Measurements from ENCODE around the gene BOLA1.
A peak's percentile ranks its signal among the peaks of the same experiment; 100 is the strongest.
"Not testable (repeated sequence)": the region's sequence is repeated elsewhere in the genome, so short reads cannot be mapped to it uniquely, and the experiment has no call there.

BOLA1 gene

DNA sequence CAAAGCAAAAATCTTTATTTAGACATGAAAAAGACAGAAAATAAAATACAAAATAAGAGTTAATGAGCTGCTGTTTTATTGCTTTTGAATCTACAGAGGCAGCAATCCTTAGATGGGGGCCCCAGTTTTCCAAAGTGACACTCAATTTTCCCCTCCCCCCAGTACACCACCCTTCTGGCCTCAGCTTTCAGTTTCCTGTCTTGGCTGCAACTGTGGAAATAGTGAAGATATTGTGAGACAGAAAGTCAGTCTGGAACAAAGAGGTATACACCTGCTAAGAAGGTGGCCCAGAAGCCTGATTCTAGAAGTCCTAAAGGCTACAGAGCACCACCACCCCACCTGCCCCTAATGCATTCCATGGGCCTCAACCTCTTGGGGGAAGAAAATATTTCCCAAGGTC lies 38.4 kb downstream of the BOLA1 start:
- H3K4me3 ChIP-seq (replicated peaks; ENCODE audit: insufficient read depth, low read length) = no peak overlapping the region
- peak overlapping the region; percentile 51 for H3K27ac ChIP-seq (replicated peaks)
- TF ChIP-seq GABPA (IDR thresholded peaks at IDR 0.05; ENCODE audit: low read depth) = no peak
- TF ChIP-seq POLR2AphosphoS5 (IDR thresholded peaks at IDR 0.05; ENCODE audit: low read depth) = no peak
- TF ChIP-seq, protein P1, sequence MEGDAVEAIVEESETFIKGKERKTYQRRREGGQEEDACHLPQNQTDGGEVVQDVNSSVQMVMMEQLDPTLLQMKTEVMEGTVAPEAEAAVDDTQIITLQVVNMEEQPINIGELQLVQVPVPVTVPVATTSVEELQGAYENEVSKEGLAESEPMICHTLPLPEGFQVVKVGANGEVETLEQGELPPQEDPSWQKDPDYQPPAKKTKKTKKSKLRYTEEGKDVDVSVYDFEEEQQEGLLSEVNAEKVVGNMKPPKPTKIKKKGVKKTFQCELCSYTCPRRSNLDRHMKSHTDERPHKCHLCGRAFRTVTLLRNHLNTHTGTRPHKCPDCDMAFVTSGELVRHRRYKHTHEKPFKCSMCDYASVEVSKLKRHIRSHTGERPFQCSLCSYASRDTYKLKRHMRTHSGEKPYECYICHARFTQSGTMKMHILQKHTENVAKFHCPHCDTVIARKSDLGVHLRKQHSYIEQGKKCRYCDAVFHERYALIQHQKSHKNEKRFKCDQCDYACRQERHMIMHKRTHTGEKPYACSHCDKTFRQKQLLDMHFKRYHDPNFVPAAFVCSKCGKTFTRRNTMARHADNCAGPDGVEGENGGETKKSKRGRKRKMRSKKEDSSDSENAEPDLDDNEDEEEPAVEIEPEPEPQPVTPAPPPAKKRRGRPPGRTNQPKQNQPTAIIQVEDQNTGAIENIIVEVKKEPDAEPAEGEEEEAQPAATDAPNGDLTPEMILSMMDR (IDR thresholded peaks at IDR 0.05; ENCODE audit: insufficient read depth, low read length) = no peak
- TF ChIP-seq, protein P2, sequence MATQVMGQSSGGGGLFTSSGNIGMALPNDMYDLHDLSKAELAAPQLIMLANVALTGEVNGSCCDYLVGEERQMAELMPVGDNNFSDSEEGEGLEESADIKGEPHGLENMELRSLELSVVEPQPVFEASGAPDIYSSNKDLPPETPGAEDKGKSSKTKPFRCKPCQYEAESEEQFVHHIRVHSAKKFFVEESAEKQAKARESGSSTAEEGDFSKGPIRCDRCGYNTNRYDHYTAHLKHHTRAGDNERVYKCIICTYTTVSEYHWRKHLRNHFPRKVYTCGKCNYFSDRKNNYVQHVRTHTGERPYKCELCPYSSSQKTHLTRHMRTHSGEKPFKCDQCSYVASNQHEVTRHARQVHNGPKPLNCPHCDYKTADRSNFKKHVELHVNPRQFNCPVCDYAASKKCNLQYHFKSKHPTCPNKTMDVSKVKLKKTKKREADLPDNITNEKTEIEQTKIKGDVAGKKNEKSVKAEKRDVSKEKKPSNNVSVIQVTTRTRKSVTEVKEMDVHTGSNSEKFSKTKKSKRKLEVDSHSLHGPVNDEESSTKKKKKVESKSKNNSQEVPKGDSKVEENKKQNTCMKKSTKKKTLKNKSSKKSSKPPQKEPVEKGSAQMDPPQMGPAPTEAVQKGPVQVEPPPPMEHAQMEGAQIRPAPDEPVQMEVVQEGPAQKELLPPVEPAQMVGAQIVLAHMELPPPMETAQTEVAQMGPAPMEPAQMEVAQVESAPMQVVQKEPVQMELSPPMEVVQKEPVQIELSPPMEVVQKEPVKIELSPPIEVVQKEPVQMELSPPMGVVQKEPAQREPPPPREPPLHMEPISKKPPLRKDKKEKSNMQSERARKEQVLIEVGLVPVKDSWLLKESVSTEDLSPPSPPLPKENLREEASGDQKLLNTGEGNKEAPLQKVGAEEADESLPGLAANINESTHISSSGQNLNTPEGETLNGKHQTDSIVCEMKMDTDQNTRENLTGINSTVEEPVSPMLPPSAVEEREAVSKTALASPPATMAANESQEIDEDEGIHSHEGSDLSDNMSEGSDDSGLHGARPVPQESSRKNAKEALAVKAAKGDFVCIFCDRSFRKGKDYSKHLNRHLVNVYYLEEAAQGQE (IDR thresholded peaks at IDR 0.05; ENCODE audit: insufficient replicate concordance, low read depth) = no peak
- no peak for TF ChIP-seq SPI1 (IDR thresholded peaks at IDR 0.05; ENCODE audit: borderline replicate concordance, low read depth)
- DNase-seq (ENCODE audit: low read depth in 1 of 2, low spot score in 1 of 2) = peak in 1 of 2 experiments; percentile 8
- no peaks in the 10 kb centered on the region for H3K27me3 ChIP-seq (ENCODE audit: insufficient read depth, poor library complexity, severe bottlenecking)

DNA sequence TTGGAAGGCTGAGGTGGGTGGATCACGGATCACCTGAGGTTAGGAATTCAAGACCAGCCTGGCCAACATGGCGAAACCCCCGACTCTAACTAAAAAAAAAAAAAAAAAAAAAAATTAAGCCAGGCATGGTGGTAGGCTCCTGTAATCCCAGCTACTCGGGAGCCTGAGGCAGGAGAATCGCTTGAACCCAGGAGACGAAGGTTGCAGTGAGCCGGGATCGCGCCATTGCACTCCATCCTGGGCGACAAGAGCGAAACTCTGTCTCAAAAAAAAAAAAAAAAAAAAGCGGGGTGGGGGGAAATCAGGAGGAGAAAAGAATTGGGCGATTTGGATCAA lies 39.3 kb downstream of the BOLA1 start:
- H3K4me3 ChIP-seq (replicated peaks; ENCODE audit: insufficient read depth, low read length); DNase-seq (ENCODE audit: low read depth in 1 of 2, low spot score in 1 of 2); H3K27ac ChIP-seq (replicated peaks); H3K27me3 ChIP-seq (ENCODE audit: insufficient read depth, poor library complexity, severe bottlenecking): not testable (repeated sequence)

DNA sequence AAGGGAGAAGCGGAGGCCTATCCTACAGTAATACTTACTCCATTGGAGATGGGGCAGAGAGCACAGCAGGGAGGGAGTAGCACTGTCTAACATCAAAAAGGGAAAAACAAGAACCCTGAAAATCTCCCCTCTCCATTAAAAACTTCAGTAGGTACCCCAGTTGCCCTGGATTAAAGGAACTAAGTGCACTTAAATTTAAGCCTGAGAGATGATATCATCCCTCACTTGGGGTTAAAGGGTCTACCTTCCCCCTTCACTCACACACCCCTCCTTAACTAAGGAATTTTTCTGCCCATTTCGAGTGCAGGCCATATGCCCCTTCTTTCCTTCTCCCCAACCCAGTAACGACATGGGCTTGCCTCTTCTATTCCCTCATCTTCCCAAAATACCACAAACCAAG lies 41.1 kb downstream of the BOLA1 start:
- no peak overlapping the region for H3K27ac ChIP-seq (replicated peaks)
- DNase-seq (ENCODE audit: low read depth in 1 of 2, low spot score in 1 of 2) = no peak
- TF ChIP-seq POLR2AphosphoS5 (IDR thresholded peaks at IDR 0.05; ENCODE audit: low read depth) (no peak), SPI1 (IDR thresholded peaks at IDR 0.05; ENCODE audit: borderline replicate concordance, low read depth) (no peak), GABPA (IDR thresholded peaks at IDR 0.05; ENCODE audit: low read depth) (no peak)
- TF ChIP-seq, protein P1 (IDR thresholded peaks at IDR 0.05; ENCODE audit: insufficient read depth, low read length) = no peak
- TF ChIP-seq, protein P2 (IDR thresholded peaks at IDR 0.05; ENCODE audit: insufficient replicate concordance, low read depth) = no peak
- no peaks in the 10 kb centered on the region for H3K27me3 ChIP-seq (ENCODE audit: insufficient read depth, poor library complexity, severe bottlenecking)
- H3K4me3 ChIP-seq (replicated peaks; ENCODE audit: insufficient read depth, low read length) = no peak overlapping the region

DNA sequence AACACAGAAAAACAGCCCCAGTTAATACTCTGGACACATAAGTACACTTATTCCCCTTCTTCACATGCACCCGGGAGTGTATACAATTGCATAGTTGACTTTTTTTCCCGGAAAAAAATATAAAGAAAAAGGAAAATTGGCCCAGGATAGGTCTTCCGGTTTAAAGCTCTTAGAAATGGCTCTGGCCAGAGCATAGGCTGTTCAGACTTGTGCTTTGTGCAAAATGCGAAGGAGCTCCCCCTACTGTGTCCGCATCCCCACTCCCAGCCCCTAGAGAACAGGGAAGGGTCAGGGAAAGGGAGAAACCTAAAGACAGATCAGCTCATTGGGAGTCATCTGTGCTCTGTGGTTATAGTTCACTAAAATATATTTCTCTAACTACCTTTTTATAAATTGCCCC lies 42.8 kb downstream of the BOLA1 start:
- TF ChIP-seq, protein P2 (IDR thresholded peaks at IDR 0.05; ENCODE audit: insufficient replicate concordance, low read depth) = no peak
- TF ChIP-seq, protein P1 (IDR thresholded peaks at IDR 0.05; ENCODE audit: insufficient read depth, low read length) = no peak
- TF ChIP-seq GABPA (IDR thresholded peaks at IDR 0.05; ENCODE audit: low read depth) = no peak
- no peak for TF ChIP-seq POLR2AphosphoS5 (IDR thresholded peaks at IDR 0.05; ENCODE audit: low read depth)
- TF ChIP-seq SPI1 (IDR thresholded peaks at IDR 0.05; ENCODE audit: borderline replicate concordance, low read depth) = no peak
- DNase-seq (ENCODE audit: low read depth in 1 of 2, low spot score in 1 of 2) = no peak
- H3K27ac ChIP-seq (replicated peaks) = no peak overlapping the region
- H3K27me3 ChIP-seq (ENCODE audit: insufficient read depth, poor library complexity, severe bottlenecking) = no peaks in the 10 kb centered on the region
- H3K4me3 ChIP-seq (replicated peaks; ENCODE audit: insufficient read depth, low read length) = no peak overlapping the region

Measured in HL-60 (cell line).